ENCODE results near the gene CPXM1.

Gene CPXM1

GRCh38 chr20:2814587-2815051, 14.2 kb upstream of the CPXM1 start, which contains the start of gene C20orf141:
C20orf141 (plus strand) TSS chr20:2814987; CDS start chr20:2815185, 198 bp downstream.
- peak within 1 kb of the TSS; percentile 92 to 96 for H2BK12ac ChIP-seq (ENCODE audit: low read length in 2 of 2)
- no peak within 1 kb of the TSS for H3K23ac ChIP-seq (ENCODE audit: low read length in 2 of 2)
- H2AFZ ChIP-seq (ENCODE audit: low read depth, low read length), result peak within 1 kb of the TSS; percentile 15
- 6% methylated on average over 2 of the region's 5 CpGs for WGBS
- H4K8ac ChIP-seq (ENCODE audit: low read length), result peak within 1 kb of the TSS; percentile 78
- H3K18ac ChIP-seq (ENCODE audit: low read depth in 1 of 2, low read length in 2 of 2), result peak within 1 kb of the TSS; percentile 68 to 94
- H3K79me1 ChIP-seq (replicated peaks; ENCODE audit: low read length, poor library complexity, severe bottlenecking), result no peaks in the 10 kb centered on the region
- peak within 1 kb of the TSS in 1 of 2 experiments; percentile 83 for H3K14ac ChIP-seq (ENCODE audit: low read length in 2 of 2)
- peak within 1 kb of the TSS; percentile 74 for H3K27ac ChIP-seq (ENCODE audit: low read length, poor library complexity, severe bottlenecking)
- H4K91ac ChIP-seq (ENCODE audit: low read length), result peak within 1 kb of the TSS; percentile 61
- no peak within 1 kb of the TSS for H2BK15ac ChIP-seq (ENCODE audit: low read depth, poor library complexity, severe bottlenecking)
- no peak within 1 kb of the TSS for H2BK5ac ChIP-seq (ENCODE audit: low read depth, low read length, poor library complexity, severe bottlenecking)
- H3K4me2 ChIP-seq (ENCODE audit: low read length, poor library complexity, severe bottlenecking), result no peak within 1 kb of the TSS
- H3K4me1 ChIP-seq (ENCODE audit: control insufficient read depth, insufficient read depth, low read depth, low read length), result peaks cover 26% of the 10 kb centered on the region
- H3K4me3 ChIP-seq (ENCODE audit: insufficient read depth in 1 of 2, low read depth in 1 of 2, low read length in 2 of 2), result peak within 1 kb of the TSS in 1 of 2 experiments; percentile 31
- peaks cover 18% of the 10 kb centered on the region for H3K9me3 ChIP-seq (ENCODE audit: control insufficient read depth, low read length)
- H3K27me3 ChIP-seq (ENCODE audit: control insufficient read depth in 1 of 2, insufficient read depth in 1 of 2, low read length in 2 of 2), result no peaks in the 10 kb centered on the region
- peak within 1 kb of the TSS; percentile 59 for H2BK120ac ChIP-seq (ENCODE audit: low read depth, low read length)
- peak within 1 kb of the TSS; percentile 92 for H2AK5ac ChIP-seq (ENCODE audit: low read length, severe bottlenecking)
- H3K36me3 ChIP-seq (ENCODE audit: control insufficient read depth in 1 of 2, insufficient read depth in 2 of 2, low read depth in 1 of 2, low read length in 2 of 2), result no peaks in the 10 kb centered on the region
- peak within 1 kb of the TSS; percentile 76 to 81 for H3K4ac ChIP-seq (ENCODE audit: low read depth in 1 of 2, low read length in 2 of 2)
- H3K9ac ChIP-seq (ENCODE audit: low read length), result peak within 1 kb of the TSS; percentile 63
- DNase-seq, result peak; percentile 97

- H2BK120ac ChIP-seq (ENCODE audit: low read depth, low read length), result no peak overlapping the region
- H3K9me3 ChIP-seq (ENCODE audit: control insufficient read depth, low read length), result peaks cover 18% of the 10 kb centered on the region
- no peaks in the 10 kb centered on the region for H3K27me3 ChIP-seq (ENCODE audit: control insufficient read depth in 1 of 2, insufficient read depth in 1 of 2, low read length in 2 of 2)
- H2BK15ac ChIP-seq (ENCODE audit: low read depth, poor library complexity, severe bottlenecking), result no peak overlapping the region
- H3K4ac ChIP-seq (ENCODE audit: low read depth in 1 of 2, low read length in 2 of 2), result no peak overlapping the region
- no peaks in the 10 kb centered on the region for H3K79me1 ChIP-seq (replicated peaks; ENCODE audit: low read length, poor library complexity, severe bottlenecking)
- peak overlapping the region in 1 of 2 experiments; percentile 37 for H2BK12ac ChIP-seq (ENCODE audit: low read length in 2 of 2)
- peak overlapping the region in 1 of 2 experiments; percentile 28 for H3K4me3 ChIP-seq (ENCODE audit: insufficient read depth in 1 of 2, low read depth in 1 of 2, low read length in 2 of 2)
- WGBS, result 92% methylated on average over 1 of the region's 1 CpG
- H3K23ac ChIP-seq (ENCODE audit: low read length in 2 of 2), result no peak overlapping the region
- H4K8ac ChIP-seq (ENCODE audit: low read length), result no peak overlapping the region
- H3K4me2 ChIP-seq (ENCODE audit: low read length, poor library complexity, severe bottlenecking), result no peak overlapping the region
- H3K14ac ChIP-seq (ENCODE audit: low read length in 2 of 2), result no peak overlapping the region
- H2AK5ac ChIP-seq (ENCODE audit: low read length, severe bottlenecking), result peak overlapping the region; percentile 40
- peak overlapping the region; percentile 74 for H3K27ac ChIP-seq (ENCODE audit: low read length, poor library complexity, severe bottlenecking)
- no peak overlapping the region for H2AFZ ChIP-seq (ENCODE audit: low read depth, low read length)
- H3K18ac ChIP-seq (ENCODE audit: low read depth in 1 of 2, low read length in 2 of 2), result peak overlapping the region in 1 of 2 experiments; percentile 55
- H3K9ac ChIP-seq (ENCODE audit: low read length), result peak overlapping the region; percentile 26
- H2BK5ac ChIP-seq (ENCODE audit: low read depth, low read length, poor library complexity, severe bottlenecking), result no peak overlapping the region
- peaks cover 24% of the 10 kb centered on the region for H3K4me1 ChIP-seq (ENCODE audit: control insufficient read depth, insufficient read depth, low read depth, low read length)
- H4K91ac ChIP-seq (ENCODE audit: low read length), result no peak overlapping the region
- DNase-seq, result no peak
- no peaks in the 10 kb centered on the region for H3K36me3 ChIP-seq (ENCODE audit: control insufficient read depth in 1 of 2, insufficient read depth in 2 of 2, low read depth in 1 of 2, low read length in 2 of 2)
Observed at GRCh38 chr20:2814076-2814475, 13.6 kb upstream of the CPXM1 start.

- Histone ChIP-seq H3K79me1 (replicated peaks; ENCODE audit: low read length, poor library complexity, severe bottlenecking) (no peaks in the 10 kb centered on the region), H3K9me3 (ENCODE audit: control insufficient read depth, low read length) (peaks cover 18% of the 10 kb centered on the region), H3K36me3 (ENCODE audit: control insufficient read depth in 1 of 2, insufficient read depth in 2 of 2, low read depth in 1 of 2, low read length in 2 of 2) (no peaks in the 10 kb centered on the region), H3K14ac (ENCODE audit: low read length in 2 of 2) (no peak overlapping the region), H3K4me2 (ENCODE audit: low read length, poor library complexity, severe bottlenecking) (no peak overlapping the region), H3K4me3 (ENCODE audit: insufficient read depth in 1 of 2, low read depth in 1 of 2, low read length in 2 of 2) (no peak overlapping the region), H2BK12ac (ENCODE audit: low read length in 2 of 2) (no peak overlapping the region), H3K27me3 (ENCODE audit: control insufficient read depth in 1 of 2, insufficient read depth in 1 of 2, low read length in 2 of 2) (peaks cover 7 to 8% of the 10 kb centered on the region in 2 experiments), H3K18ac (ENCODE audit: low read depth in 1 of 2, low read length in 2 of 2) (no peak overlapping the region), H2AFZ (ENCODE audit: low read depth, low read length) (no peak overlapping the region), H2AK5ac (ENCODE audit: low read length, severe bottlenecking) (no peak overlapping the region), H4K91ac (ENCODE audit: low read length) (no peak overlapping the region), H3K4me1 (ENCODE audit: control insufficient read depth, insufficient read depth, low read depth, low read length) (peaks cover 24% of the 10 kb centered on the region), H2BK120ac (ENCODE audit: low read depth, low read length) (no peak overlapping the region), H3K9ac (ENCODE audit: low read length) (no peak overlapping the region), H4K8ac (ENCODE audit: low read length) (no peak overlapping the region), H3K27ac (ENCODE audit: low read length, poor library complexity, severe bottlenecking) (no peak overlapping the region), H2BK5ac (ENCODE audit: low read depth, low read length, poor library complexity, severe bottlenecking) (no peak overlapping the region), H3K4ac (ENCODE audit: low read depth in 1 of 2, low read length in 2 of 2) (no peak overlapping the region), H3K23ac (ENCODE audit: low read length in 2 of 2) (no peak overlapping the region), H2BK15ac (ENCODE audit: low read depth, poor library complexity, severe bottlenecking) (no peak overlapping the region)
- WGBS, result 89% methylated on average over 2 of the region's 3 CpGs
- no peak for DNase-seq
Observed at GRCh38 chr20:2812189-2812588, 11.8 kb upstream of the CPXM1 start.

- no peak for DNase-seq
Observed at GRCh38 chr20:2809690-2810089, 9.3 kb upstream of the CPXM1 start.

More at GRCh38 chr20:2809690-2810089, 9.3 kb upstream of the CPXM1 start:
- peaks cover 18% of the 10 kb centered on the region for H3K4me1 ChIP-seq (ENCODE audit: control insufficient read depth, insufficient read depth, low read depth, low read length)
- no peak overlapping the region for H2BK5ac ChIP-seq (ENCODE audit: low read depth, low read length, poor library complexity, severe bottlenecking)
- H4K8ac ChIP-seq (ENCODE audit: low read length), result no peak overlapping the region
- H2BK120ac ChIP-seq (ENCODE audit: low read depth, low read length), result no peak overlapping the region
- H3K4ac ChIP-seq (ENCODE audit: low read depth in 1 of 2, low read length in 2 of 2), result no peak overlapping the region
- H3K79me1 ChIP-seq (replicated peaks; ENCODE audit: low read length, poor library complexity, severe bottlenecking), result no peaks in the 10 kb centered on the region
- no peak overlapping the region for H3K14ac ChIP-seq (ENCODE audit: low read length in 2 of 2)
- no peak overlapping the region for H3K4me3 ChIP-seq (ENCODE audit: insufficient read depth in 1 of 2, low read depth in 1 of 2, low read length in 2 of 2)
- H3K18ac ChIP-seq (ENCODE audit: low read depth in 1 of 2, low read length in 2 of 2), result no peak overlapping the region
- H3K9me3 ChIP-seq (ENCODE audit: control insufficient read depth, low read length), result peaks cover 18% of the 10 kb centered on the region
- no peak overlapping the region for H2AK5ac ChIP-seq (ENCODE audit: low read length, severe bottlenecking)
- no peak overlapping the region for H2AFZ ChIP-seq (ENCODE audit: low read depth, low read length)
- no peak overlapping the region for H3K4me2 ChIP-seq (ENCODE audit: low read length, poor library complexity, severe bottlenecking)
- no peak overlapping the region for H3K27ac ChIP-seq (ENCODE audit: low read length, poor library complexity, severe bottlenecking)
- no peak overlapping the region for H3K23ac ChIP-seq (ENCODE audit: low read length in 2 of 2)
- H3K27me3 ChIP-seq (ENCODE audit: control insufficient read depth in 1 of 2, insufficient read depth in 1 of 2, low read length in 2 of 2), result peaks cover 30 to 33% of the 10 kb centered on the region in 2 experiments
- H3K36me3 ChIP-seq (ENCODE audit: control insufficient read depth in 1 of 2, insufficient read depth in 2 of 2, low read depth in 1 of 2, low read length in 2 of 2), result peaks cover 0 to 5% of the 10 kb centered on the region in 2 experiments
- H3K9ac ChIP-seq (ENCODE audit: low read length), result no peak overlapping the region
- WGBS, result 96% methylated on average over 10 of the region's 10 CpGs
- no peak overlapping the region for H2BK12ac ChIP-seq (ENCODE audit: low read length in 2 of 2)
- no peak overlapping the region for H4K91ac ChIP-seq (ENCODE audit: low read length)
- H2BK15ac ChIP-seq (ENCODE audit: low read depth, poor library complexity, severe bottlenecking), result no peak overlapping the region

Data from mesenchymal stem cell (in vitro differentiated cells and primary cell).